ENCODE measurements around the gene DUSP9.
"Not testable (repeated sequence)": the region's sequence is repeated elsewhere in the genome, so short reads cannot be mapped to it uniquely, and the experiment has no call there.

The DUSP9 gene

GRCh38 chrX:153693216-153694086, 46.4 kb downstream of the DUSP9 start:
- no peak for DNase-seq (ENCODE audit: low read depth)
- TF ChIP-seq, protein P1, sequence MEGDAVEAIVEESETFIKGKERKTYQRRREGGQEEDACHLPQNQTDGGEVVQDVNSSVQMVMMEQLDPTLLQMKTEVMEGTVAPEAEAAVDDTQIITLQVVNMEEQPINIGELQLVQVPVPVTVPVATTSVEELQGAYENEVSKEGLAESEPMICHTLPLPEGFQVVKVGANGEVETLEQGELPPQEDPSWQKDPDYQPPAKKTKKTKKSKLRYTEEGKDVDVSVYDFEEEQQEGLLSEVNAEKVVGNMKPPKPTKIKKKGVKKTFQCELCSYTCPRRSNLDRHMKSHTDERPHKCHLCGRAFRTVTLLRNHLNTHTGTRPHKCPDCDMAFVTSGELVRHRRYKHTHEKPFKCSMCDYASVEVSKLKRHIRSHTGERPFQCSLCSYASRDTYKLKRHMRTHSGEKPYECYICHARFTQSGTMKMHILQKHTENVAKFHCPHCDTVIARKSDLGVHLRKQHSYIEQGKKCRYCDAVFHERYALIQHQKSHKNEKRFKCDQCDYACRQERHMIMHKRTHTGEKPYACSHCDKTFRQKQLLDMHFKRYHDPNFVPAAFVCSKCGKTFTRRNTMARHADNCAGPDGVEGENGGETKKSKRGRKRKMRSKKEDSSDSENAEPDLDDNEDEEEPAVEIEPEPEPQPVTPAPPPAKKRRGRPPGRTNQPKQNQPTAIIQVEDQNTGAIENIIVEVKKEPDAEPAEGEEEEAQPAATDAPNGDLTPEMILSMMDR (conservative IDR thresholded peaks at IDR 0.05; ENCODE audit: low read length): no peak
- no peak overlapping the region for H3K4me3 ChIP-seq (ENCODE audit: low read length)

GRCh38 chrX:153694256-153694655, 47.3 kb downstream of the DUSP9 start:
- DNase-seq (ENCODE audit: low read depth); H3K4me3 ChIP-seq (ENCODE audit: low read length): not testable (repeated sequence)

- TF ChIP-seq, protein P1 (conservative IDR thresholded peaks at IDR 0.05; ENCODE audit: low read length): no peak
- no peak for DNase-seq (ENCODE audit: low read depth)
- H3K4me3 ChIP-seq (ENCODE audit: low read length): no peak overlapping the region
Observed at GRCh38 chrX:153694687-153695270, 47.8 kb downstream of the DUSP9 start.

DNA sequence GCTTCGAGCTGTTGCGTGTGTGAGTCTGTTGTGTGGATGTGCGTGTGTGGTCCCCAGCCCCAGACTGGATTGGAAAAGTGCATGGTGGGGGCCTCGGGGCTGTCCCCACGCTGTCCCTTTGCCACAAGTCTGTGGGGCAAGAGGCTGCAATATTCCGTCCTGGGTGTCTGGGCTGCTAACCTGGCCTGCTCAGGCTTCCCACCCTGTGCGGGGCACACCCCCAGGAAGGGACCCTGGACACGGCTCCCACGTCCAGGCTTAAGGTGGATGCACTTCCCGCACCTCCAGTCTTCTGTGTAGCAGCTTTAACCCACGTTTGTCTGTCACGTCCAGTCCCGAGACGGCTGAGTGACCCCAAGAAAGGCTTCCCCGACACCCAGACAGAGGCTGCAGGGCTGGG, 49.1 kb downstream of the DUSP9 start:
- no peak overlapping the region for H3K4me3 ChIP-seq (ENCODE audit: low read length)
- no peak for DNase-seq (ENCODE audit: low read depth)
- TF ChIP-seq, protein P1 (conservative IDR thresholded peaks at IDR 0.05; ENCODE audit: low read length): no peak

GRCh38 chrX:153696538-153696937, 49.5 kb downstream of the DUSP9 start:
- H3K4me3 ChIP-seq (ENCODE audit: low read length): not testable (repeated sequence)

GRCh38 chrX:153696986-153697722, 50.2 kb downstream of the DUSP9 start:
- not testable (repeated sequence) for DNase-seq (ENCODE audit: low read depth); H3K4me3 ChIP-seq (ENCODE audit: low read length)

More at GRCh38 chrX:153696538-153696937, 49.5 kb downstream of the DUSP9 start:
- not testable (repeated sequence) for DNase-seq (ENCODE audit: low read depth)

DNA sequence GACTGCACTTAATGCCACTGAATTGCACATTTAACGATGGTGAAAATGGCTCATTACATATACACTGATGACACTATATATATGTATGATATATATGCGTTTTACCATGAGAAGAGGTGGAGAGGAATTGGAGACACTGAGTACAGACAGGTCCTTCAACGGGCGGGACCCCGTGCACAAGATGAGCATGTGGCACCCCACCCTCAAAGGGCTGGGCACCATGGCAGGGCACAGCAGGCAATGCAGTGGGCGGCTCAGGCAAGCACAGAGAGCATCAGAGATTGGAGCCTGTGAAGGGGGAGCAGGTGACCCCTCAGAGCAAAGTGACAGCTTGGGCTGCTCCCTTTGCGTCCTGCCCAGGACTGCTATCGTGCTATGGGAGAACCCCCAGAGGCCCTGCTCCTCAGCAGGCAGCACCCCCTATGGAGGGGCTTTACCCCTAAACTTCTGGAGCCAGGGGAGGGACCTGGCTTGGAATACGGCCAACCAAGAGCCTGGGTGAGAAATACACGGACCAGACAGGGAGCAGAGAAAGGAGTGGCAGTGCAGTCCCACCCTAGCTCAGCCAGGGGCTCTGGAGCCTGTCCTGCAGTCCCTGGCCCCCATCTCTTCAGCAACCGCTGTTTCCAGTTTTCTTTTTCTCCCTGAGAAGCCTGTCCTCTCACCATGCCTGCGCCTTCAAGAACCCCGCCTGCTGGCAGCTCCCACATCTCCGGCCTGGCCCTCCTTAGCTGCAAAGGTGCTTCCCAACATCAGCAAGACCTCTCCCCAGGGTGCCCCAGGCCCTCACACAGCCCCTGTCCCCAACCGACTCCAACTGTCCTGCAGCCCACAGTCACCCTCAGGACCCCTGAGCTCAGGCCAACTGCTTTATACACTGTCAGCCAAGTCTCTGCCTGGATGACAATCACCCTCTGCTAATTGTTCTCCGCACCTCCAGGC, 51.2 kb downstream of the DUSP9 start:
- TF ChIP-seq, protein P1 (conservative IDR thresholded peaks at IDR 0.05; ENCODE audit: low read length): no peak
- H3K4me3 ChIP-seq (ENCODE audit: low read length): no peak overlapping the region
- no peak for DNase-seq (ENCODE audit: low read depth)

GRCh38 chrX:153699210-153699783, 52.3 kb downstream of the DUSP9 start:
- not testable (repeated sequence) for DNase-seq (ENCODE audit: low read depth); H3K4me3 ChIP-seq (ENCODE audit: low read length)

- DNase-seq (ENCODE audit: low read depth); H3K4me3 ChIP-seq (ENCODE audit: low read length): not testable (repeated sequence)
Observed at GRCh38 chrX:153699784-153700371, 52.9 kb downstream of the DUSP9 start.

Data from AG10803 (cell line).